Mesendoderm (in vitro differentiated cells): Measurements from ENCODE around the gene OR1J2.
"Not testable (repeated sequence)": the region's sequence is repeated elsewhere in the genome, so short reads cannot be mapped to it uniquely, and the experiment has no call there.

Experiments used
- DNase-seq: peaks from one replicate; pipeline ENCODE4 v3.0.0; 2013
- H2AK5ac ChIP-seq: 2 replicates; pipeline ENCODE4 v1.6.1; 2013; ENCODE audit warnings: low read length, inconsistent platforms
- H2BK120ac ChIP-seq: 2 replicates; pipeline ENCODE4 v1.6.1; 2013; ENCODE audit warnings: low read depth, mild to moderate bottlenecking, low read length, moderate library complexity, mixed read lengths
- H2BK15ac ChIP-seq: replicated peaks from 2 replicates; pipeline ENCODE4 v1.6.1; 2013; ENCODE audit warnings: low read depth, mild to moderate bottlenecking, moderate library complexity
- H2BK5ac ChIP-seq: 2 replicates; pipeline ENCODE4 v1.6.1; 2013; ENCODE audit warnings: low read length, inconsistent platforms
- H3K18ac ChIP-seq: 2 replicates; pipeline ENCODE4 v1.6.1; 2013; ENCODE audit warnings: mild to moderate bottlenecking, low read length, mixed read lengths
- H3K23ac ChIP-seq: one replicate; pipeline ENCODE4 v1.6.1; 2013; ENCODE audit warnings: low read length
- H3K27ac ChIP-seq: 2 replicates; pipeline ENCODE4 v1.5.1; 2013; ENCODE audit warnings: low read depth, mild to moderate bottlenecking, inconsistent platforms, low read length, moderate library complexity
- H3K27me3 ChIP-seq: 2 replicates; pipeline ENCODE4 v1.6.1; 2013; ENCODE audit warnings: low read length, control low read depth, mild to moderate bottlenecking, inconsistent platforms; ENCODE audit not compliant: insufficient read depth, poor library complexity
- H3K36me3 ChIP-seq: 2 replicates; pipeline ENCODE4 v1.6.1; 2013; ENCODE audit warnings: low read length, inconsistent platforms; ENCODE audit not compliant: control insufficient read depth, insufficient read depth
- H3K4ac ChIP-seq: one replicate; pipeline ENCODE4 v1.6.1; 2013; ENCODE audit warnings: low read depth, mild to moderate bottlenecking, low read length, moderate library complexity
- H3K4me1 ChIP-seq: 2 replicates; pipeline ENCODE4 v1.6.1; 2013; ENCODE audit warnings: low read depth, low read length, inconsistent platforms; ENCODE audit not compliant: control insufficient read depth
- H3K4me2 ChIP-seq: 2 replicates; pipeline ENCODE4 v1.6.1; 2013; ENCODE audit warnings: low read length
- H3K4me3 ChIP-seq: 2 replicates; pipeline ENCODE4 v1.5.1; 2013; ENCODE audit warnings: mild to moderate bottlenecking, low read length
- H3K56ac ChIP-seq: one replicate; pipeline ENCODE4 v1.6.1; 2013; ENCODE audit warnings: low read length
- H3K79me1 ChIP-seq: 2 replicates; pipeline ENCODE4 v1.6.1; 2013; ENCODE audit warnings: low read length, inconsistent platforms
- H3K79me2 ChIP-seq: 2 replicates; pipeline ENCODE4 v1.6.1; 2013; ENCODE audit warnings: mild to moderate bottlenecking, low read length; ENCODE audit not compliant: control insufficient read depth, insufficient read depth
- H3K9ac ChIP-seq: 2 replicates; pipeline ENCODE4 v1.6.1; 2013; ENCODE audit warnings: low read length, inconsistent platforms
- H4K5ac ChIP-seq: one replicate; pipeline ENCODE4 v1.6.1; 2013; ENCODE audit warnings: low read length
- H4K8ac ChIP-seq: one replicate; pipeline ENCODE4 v1.6.1; 2013; ENCODE audit warnings: low read depth, mild to moderate bottlenecking, control low read depth, low read length, moderate library complexity
- WGBS: extraction: QIAGEN DNeasy Blood & Tissue Kit; methylation state at CpG from one replicate; pipeline ENCODE4 v1.1.7; 2013; ENCODE audit warnings: low lambda C conversion rate, missing lambda C conversion rate; ENCODE audit not compliant: insufficient coverage; ENCODE audit errors: extremely low coverage; 5-methylcytosine and 5-hydroxymethylcytosine counted together

The OR1J2 gene

DNA sequence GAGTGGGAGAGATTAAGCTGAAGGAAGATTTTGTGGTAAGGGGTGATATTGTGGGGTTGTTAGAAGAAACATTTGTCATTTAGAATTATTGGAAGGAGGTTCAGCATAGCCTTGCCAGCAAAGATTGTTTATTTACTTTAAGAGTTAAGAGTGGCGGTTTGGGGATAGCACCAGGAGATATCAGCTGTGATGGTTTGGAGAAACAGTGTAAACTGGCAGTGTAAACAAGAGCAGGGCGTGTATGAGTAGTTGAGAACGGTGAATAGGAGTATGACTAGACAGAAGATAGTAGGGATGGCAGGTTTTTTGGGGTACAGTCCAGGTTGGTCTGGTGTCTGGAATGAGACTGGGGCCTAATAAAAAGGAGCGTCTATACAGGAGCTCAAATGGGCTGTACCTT, 20.6 kb downstream of the OR1J2 start:
- H3K36me3 ChIP-seq, H3K4me3 ChIP-seq, H3K27me3 ChIP-seq, H3K56ac ChIP-seq, H3K79me1 ChIP-seq, H3K4ac ChIP-seq, H3K4me1 ChIP-seq, H3K18ac ChIP-seq, H4K5ac ChIP-seq, H2BK15ac ChIP-seq, H3K79me2 ChIP-seq, H3K4me2 ChIP-seq, H2BK5ac ChIP-seq, H3K23ac ChIP-seq, DNase-seq, H2BK120ac ChIP-seq, H3K27ac ChIP-seq, H4K8ac ChIP-seq, H3K9ac ChIP-seq, H2AK5ac ChIP-seq: not testable (repeated sequence)
- no CpG with 5 or more reads among the region's 4 CpGs for WGBS

DNA sequence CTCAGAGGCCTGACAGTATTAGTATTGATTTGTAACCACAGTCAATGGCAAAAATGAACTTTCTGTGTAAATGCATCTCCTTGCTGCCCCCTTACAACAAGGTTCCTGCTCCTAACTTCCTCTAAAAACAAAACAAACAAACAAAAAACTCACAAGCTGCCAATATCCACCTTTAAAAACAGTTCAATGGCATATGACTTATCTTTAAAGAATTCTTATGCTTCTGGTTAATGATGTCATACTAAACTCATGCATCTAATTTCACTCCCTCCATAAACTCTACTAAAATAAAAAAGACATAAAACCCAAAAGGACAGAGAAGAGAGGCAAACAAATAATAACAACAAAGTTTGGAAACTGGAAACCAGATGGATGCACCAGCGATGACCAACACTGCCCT, 25.5 kb downstream of the OR1J2 start:
- Histone ChIP-seq H2BK120ac (no peak overlapping the region), H3K79me1 (no peaks in the 10 kb centered on the region), H3K79me2 (no peaks in the 10 kb centered on the region), H2AK5ac (no peak overlapping the region), H2BK5ac (no peak overlapping the region), H3K9ac (no peak overlapping the region), H3K4ac (no peak overlapping the region), H3K4me3 (no peak overlapping the region), H3K18ac (no peak overlapping the region), H3K27me3 (no peaks in the 10 kb centered on the region), H3K36me3 (no peaks in the 10 kb centered on the region), H4K8ac (no peak overlapping the region), H3K4me2 (no peak overlapping the region), H3K56ac (no peak overlapping the region), H3K27ac (no peak overlapping the region), H3K4me1 (no peaks in the 10 kb centered on the region), H3K23ac (no peak overlapping the region), H4K5ac (no peak overlapping the region), H2BK15ac (no peak overlapping the region)
- no peak for DNase-seq
- no CpG with 5 or more reads among the region's 1 CpG for WGBS

GRCh38 chr9:122537066-122537465, 26.5 kb downstream of the OR1J2 start:
- not testable (repeated sequence) for H3K4me3 ChIP-seq, H4K8ac ChIP-seq, H3K4me2 ChIP-seq, H3K4ac ChIP-seq, H3K36me3 ChIP-seq, DNase-seq, H3K27me3 ChIP-seq, H3K79me2 ChIP-seq, H3K9ac ChIP-seq, H3K23ac ChIP-seq, H2AK5ac ChIP-seq, H3K4me1 ChIP-seq, H3K56ac ChIP-seq, H4K5ac ChIP-seq, H2BK15ac ChIP-seq, H2BK120ac ChIP-seq, H3K79me1 ChIP-seq, H2BK5ac ChIP-seq, H3K18ac ChIP-seq, H3K27ac ChIP-seq
- WGBS, result no CpG with 5 or more reads among the region's 7 CpGs

DNA sequence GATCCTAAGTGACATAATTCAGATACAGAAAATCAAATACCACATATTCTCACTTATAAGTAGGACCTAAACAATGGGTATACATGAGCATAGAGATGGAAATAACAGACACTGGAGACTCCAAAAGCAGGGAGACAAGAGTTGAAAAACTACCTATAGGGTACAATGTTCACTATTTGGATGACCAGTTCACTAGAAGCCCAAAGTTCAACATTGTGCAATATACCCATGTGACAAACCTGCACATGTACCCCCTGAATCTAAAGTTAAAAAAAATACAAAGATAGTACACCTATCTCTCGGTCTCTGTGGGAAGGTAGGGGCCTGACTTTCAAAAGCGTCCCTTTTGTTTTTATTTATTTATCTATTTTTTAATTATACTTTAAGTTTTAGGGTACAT, 28.2 kb downstream of the OR1J2 start:
- Histone ChIP-seq H3K27ac (no peak overlapping the region), H3K56ac (no peak overlapping the region), H3K4ac (no peak overlapping the region), H3K4me3 (no peak overlapping the region), H3K4me1 (no peaks in the 10 kb centered on the region), H2BK15ac (no peak overlapping the region), H3K23ac (no peak overlapping the region), H3K79me2 (no peaks in the 10 kb centered on the region), H2AK5ac (no peak overlapping the region), H3K4me2 (no peak overlapping the region), H2BK120ac (no peak overlapping the region), H3K9ac (no peak overlapping the region), H4K5ac (no peak overlapping the region), H3K79me1 (no peaks in the 10 kb centered on the region), H4K8ac (no peak overlapping the region), H3K27me3 (no peaks in the 10 kb centered on the region), H2BK5ac (no peak overlapping the region), H3K18ac (no peak overlapping the region), H3K36me3 (no peaks in the 10 kb centered on the region)
- no peak for DNase-seq
- WGBS, result no CpG with 5 or more reads among the region's 2 CpGs

DNA sequence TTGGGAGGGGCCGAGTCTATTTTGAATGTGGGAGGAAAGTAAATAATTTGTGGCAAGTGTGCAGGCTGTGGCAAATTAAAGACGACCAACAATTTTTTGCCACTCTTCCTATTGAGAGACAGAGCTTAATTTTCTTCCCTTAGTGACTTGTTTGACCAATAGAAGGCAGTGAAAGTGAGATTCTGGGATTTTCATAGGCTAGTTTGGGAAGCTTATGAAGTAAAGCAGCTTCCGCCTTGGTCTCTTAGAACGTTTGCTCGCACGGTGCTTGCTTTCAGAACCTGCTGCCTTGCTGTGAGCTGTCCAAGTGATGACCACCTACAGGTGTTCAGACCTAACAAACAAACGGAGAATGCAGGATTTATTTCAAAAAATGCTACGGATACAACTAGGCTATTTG, 35.6 kb downstream of the OR1J2 start:
- WGBS, result no CpG with 5 or more reads among the region's 8 CpGs
- H3K18ac ChIP-seq, result no peak overlapping the region

DNA sequence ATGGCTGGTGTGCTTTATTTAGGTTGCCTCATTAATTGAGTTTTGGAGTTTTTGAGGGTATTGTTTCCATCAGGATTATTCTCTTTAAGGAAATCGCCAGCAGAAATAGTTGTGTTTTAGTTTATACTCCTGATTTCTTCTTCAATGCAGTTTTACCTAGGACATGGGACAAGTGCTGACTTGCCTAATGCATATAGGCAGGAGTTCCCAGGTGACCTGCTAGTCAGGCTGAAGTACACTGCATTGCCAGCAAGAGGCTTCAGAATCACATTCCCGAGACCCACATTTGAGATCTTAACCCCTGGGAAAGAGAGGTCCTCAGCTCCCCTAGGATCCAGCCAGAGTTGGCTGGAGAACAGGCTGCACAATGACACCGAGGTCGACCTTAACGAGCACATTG, 40.8 kb downstream of the OR1J2 start:
- DNase-seq, result no peak

More for the DNA sequence above, 35.6 kb downstream of the OR1J2 start:
- H3K4me3 ChIP-seq, result no peak overlapping the region
- H2BK15ac ChIP-seq, result no peak overlapping the region
- H3K9ac ChIP-seq, result no peak overlapping the region
- no peak overlapping the region for H3K27ac ChIP-seq
- H3K4me2 ChIP-seq, result no peak overlapping the region
- H3K23ac ChIP-seq, result no peak overlapping the region
- H4K5ac ChIP-seq, result no peak overlapping the region
- no peak for DNase-seq
- no peaks in the 10 kb centered on the region for H3K4me1 ChIP-seq
- no peak overlapping the region for H3K56ac ChIP-seq
- no peak overlapping the region for H3K4ac ChIP-seq
- no peaks in the 10 kb centered on the region for H3K36me3 ChIP-seq
- no peak overlapping the region for H2BK120ac ChIP-seq
- H2BK5ac ChIP-seq, result no peak overlapping the region
- no peaks in the 10 kb centered on the region for H3K27me3 ChIP-seq
- H3K79me2 ChIP-seq, result no peaks in the 10 kb centered on the region
- no peaks in the 10 kb centered on the region for H3K79me1 ChIP-seq
- H2AK5ac ChIP-seq, result no peak overlapping the region
- H4K8ac ChIP-seq, result no peak overlapping the region

More for the DNA sequence above, 40.8 kb downstream of the OR1J2 start:
- no peak overlapping the region for H3K56ac ChIP-seq
- no peak overlapping the region for H3K4me2 ChIP-seq
- no peak overlapping the region for H3K23ac ChIP-seq
- no peak overlapping the region for H2BK120ac ChIP-seq
- no peaks in the 10 kb centered on the region for H3K79me2 ChIP-seq
- no peak overlapping the region for H3K18ac ChIP-seq
- H2AK5ac ChIP-seq, result no peak overlapping the region
- no peak overlapping the region for H4K8ac ChIP-seq
- no peak overlapping the region for H3K9ac ChIP-seq
- no peaks in the 10 kb centered on the region for H3K36me3 ChIP-seq
- H2BK5ac ChIP-seq, result no peak overlapping the region
- no peak overlapping the region for H3K4me3 ChIP-seq
- no peaks in the 10 kb centered on the region for H3K4me1 ChIP-seq
- H3K4ac ChIP-seq, result no peak overlapping the region
- H3K27me3 ChIP-seq, result no peaks in the 10 kb centered on the region
- no peaks in the 10 kb centered on the region for H3K79me1 ChIP-seq
- H4K5ac ChIP-seq, result no peak overlapping the region
- H2BK15ac ChIP-seq, result no peak overlapping the region
- no peak overlapping the region for H3K27ac ChIP-seq
- WGBS, result no CpG with 5 or more reads among the region's 5 CpGs
